ENCODE measurements around the gene TEX19.
"Not testable (repeated sequence)": the region's sequence is repeated elsewhere in the genome, so short reads cannot be mapped to it uniquely, and the experiment has no call there.

Gene TEX19

GRCh38 chr17:82359451-82360074 is 516 bp downstream of the TEX19 start:
- DNase-seq: not testable (repeated sequence)

- DNase-seq: no peak
Measured at GRCh38 chr17:82361885-82362633, 3.0 kb downstream of the TEX19 start.

- no peak for DNase-seq
Measured at GRCh38 chr17:82365606-82366295, 6.7 kb downstream of the TEX19 start.

GRCh38 chr17:82366749-82367148 is 7.7 kb downstream of the TEX19 start:
- no peak for DNase-seq

- no peak for DNase-seq
Measured at GRCh38 chr17:82367724-82368524, 8.9 kb downstream of the TEX19 start.

- no peak for DNase-seq
Measured at GRCh38 chr17:82369211-82369610, 10.2 kb downstream of the TEX19 start.

- DNase-seq: no peak
Measured at GRCh38 chr17:82370471-82371332, 11.7 kb downstream of the TEX19 start.

- DNase-seq: no peak
Measured at GRCh38 chr17:82371333-82372248, 12.5 kb downstream of the TEX19 start, which contains the start of gene UTS2R. UTS2R (plus strand) TSS chr17:82371765; CDS start chr17:82374325, 2,560 bp downstream.

GRCh38 chr17:82372249-82373071 is 13.4 kb downstream of the TEX19 start:
- no peak for DNase-seq

GRCh38 chr17:82373072-82373452 is 14.0 kb downstream of the TEX19 start:
- not testable (repeated sequence) for DNase-seq

- no peak for DNase-seq
Measured at GRCh38 chr17:82373731-82374625, 14.9 kb downstream of the TEX19 start.

- no peak for DNase-seq
Measured at GRCh38 chr17:82374626-82375331, 15.7 kb downstream of the TEX19 start.

- no peak for DNase-seq
Measured at GRCh38 chr17:82375359-82376041, 16.5 kb downstream of the TEX19 start.

- no peak for DNase-seq
Measured at GRCh38 chr17:82376042-82376730, 17.1 kb downstream of the TEX19 start.

- not testable (repeated sequence) for DNase-seq
Measured at GRCh38 chr17:82377294-82377693, 18.2 kb downstream of the TEX19 start.

GRCh38 chr17:82377924-82378740 is 19.1 kb downstream of the TEX19 start:
- no peak for DNase-seq
